H9 (cell line): Measurements from ENCODE around the gene DSN1. TPM values are rescaled to one million over a fixed set of nuclear protein-coding genes. Genes with fewer than 3 reads are reported as not detected.

Experiments
- DNase-seq: peaks from one replicate; pipeline ENCODE4 v3.0.0-alpha.2; 2017
- H2AFZ ChIP-seq: one replicate; pipeline ENCODE4 v1.6.1; 2013; ENCODE audit warnings: mild to moderate bottlenecking, low read length, control low read depth, moderate library complexity
- H2AK5ac ChIP-seq: 2 replicates; pipeline ENCODE4 v1.6.1; 2013; ENCODE audit warnings: low read length, control low read depth, mixed read lengths; ENCODE audit not compliant: insufficient read length
- H2BK120ac ChIP-seq: one replicate; pipeline ENCODE4 v1.6.1; 2013; ENCODE audit warnings: low read depth, mild to moderate bottlenecking, low read length, control low read depth, inconsistent platforms; ENCODE audit not compliant: poor library complexity, severe bottlenecking
- H2BK12ac ChIP-seq: 2 replicates; pipeline ENCODE4 v1.6.1; 2013; ENCODE audit warnings: low read length, control low read depth, mixed read lengths, low read depth; ENCODE audit not compliant: insufficient read length
- H2BK15ac ChIP-seq: 2 replicates; pipeline ENCODE4 v1.6.1; 2013; ENCODE audit warnings: low read depth, low read length, control low read depth
- H2BK20ac ChIP-seq: one replicate; pipeline ENCODE4 v1.6.1; 2013; ENCODE audit warnings: low read depth, mild to moderate bottlenecking, low read length, control low read depth, inconsistent platforms; ENCODE audit not compliant: poor library complexity, severe bottlenecking
- H2BK5ac ChIP-seq: 2 replicates; pipeline ENCODE4 v1.6.1; 2013; ENCODE audit warnings: low read length, control low read depth, mixed read lengths; ENCODE audit not compliant: insufficient read length
- H3K14ac ChIP-seq: 2 replicates; pipeline ENCODE4 v1.6.1; 2013; ENCODE audit warnings: low read length, control low read depth; ENCODE audit not compliant: insufficient read depth
- H3K18ac ChIP-seq: 2 replicates; pipeline ENCODE4 v1.6.1; 2013; ENCODE audit warnings: low read depth, mild to moderate bottlenecking, mixed read lengths, low read length, control low read depth; ENCODE audit not compliant: insufficient read length
- H3K23ac ChIP-seq: 2 replicates; pipeline ENCODE4 v1.6.1; 2013; ENCODE audit warnings: low read length, control low read depth, mixed read lengths, low read depth; ENCODE audit not compliant: insufficient read length
- H3K23me2 ChIP-seq: 2 replicates; pipeline ENCODE4 v1.6.1; 2013; ENCODE audit warnings: low read depth, mild to moderate bottlenecking, mixed read lengths, low read length, control low read depth; ENCODE audit not compliant: insufficient read length, poor library complexity, severe bottlenecking
- H3K27ac ChIP-seq: 2 replicates; pipeline ENCODE4 v1.5.1; 2013; ENCODE audit warnings: low read length, control low read depth, mixed read lengths, low read depth; ENCODE audit not compliant: insufficient read length
- H3K27me3 ChIP-seq: 2 replicates; pipeline ENCODE4 v1.6.1; 2013; ENCODE audit warnings: low read length, control low read depth, inconsistent platforms; ENCODE audit not compliant: insufficient read depth
- H3K4ac ChIP-seq: 2 replicates; pipeline ENCODE4 v1.6.1; 2013; ENCODE audit warnings: low read depth, mild to moderate bottlenecking, control low read depth, inconsistent platforms, low read length, moderate library complexity
- H3K4me1 ChIP-seq: 2 replicates; pipeline ENCODE4 v1.6.1; 2013; ENCODE audit warnings: low read length, control low read depth, inconsistent platforms; ENCODE audit not compliant: insufficient read depth
- H3K4me2 ChIP-seq: 2 replicates; pipeline ENCODE4 v1.6.1; 2013; ENCODE audit warnings: low read length, control low read depth, mixed read lengths; ENCODE audit not compliant: insufficient read length, insufficient read depth
- H3K56ac ChIP-seq: 2 replicates; pipeline ENCODE4 v1.6.1; 2013; ENCODE audit warnings: low read depth, mild to moderate bottlenecking, mixed read lengths, low read length, control low read depth; ENCODE audit not compliant: insufficient read length
- H3K79me1 ChIP-seq: 2 replicates; pipeline ENCODE4 v1.6.1; 2013; ENCODE audit warnings: low read depth, mild to moderate bottlenecking, moderate library complexity, low read length, control low read depth, inconsistent platforms; ENCODE audit not compliant: insufficient read depth, poor library complexity, severe bottlenecking
- H3K79me2 ChIP-seq: 2 replicates; pipeline ENCODE4 v1.6.1; 2013; ENCODE audit warnings: low read length, control low read depth, inconsistent platforms; ENCODE audit not compliant: insufficient read depth
- H3K9ac ChIP-seq: 2 replicates; pipeline ENCODE4 v1.6.1; 2013; ENCODE audit warnings: low read length, control low read depth, mixed read lengths; ENCODE audit not compliant: insufficient read length; ENCODE audit errors: extremely low read depth
- H3K9me3 ChIP-seq: one replicate; pipeline ENCODE4 v1.6.1; 2013; ENCODE audit warnings: low read depth, low read length, inconsistent platforms; ENCODE audit not compliant: control insufficient read depth
- H3T11ph ChIP-seq: one replicate; pipeline ENCODE4 v1.6.1; 2013; ENCODE audit warnings: mild to moderate bottlenecking, low read length, control low read depth, inconsistent platforms
- H4K20me1 ChIP-seq: one replicate; pipeline ENCODE4 v1.6.1; 2013; ENCODE audit not compliant: control insufficient read depth, insufficient read length, insufficient read depth
- H4K5ac ChIP-seq: 2 replicates; pipeline ENCODE4 v1.6.1; 2013; ENCODE audit warnings: low read depth, mild to moderate bottlenecking, mixed read lengths, low read length, control low read depth; ENCODE audit not compliant: insufficient read length
- H4K8ac ChIP-seq: replicated peaks from 2 replicates; pipeline ENCODE4 v1.6.1; 2013; ENCODE audit warnings: low read length, control low read depth, mixed read lengths, low read depth; ENCODE audit not compliant: insufficient read length
- H4K91ac ChIP-seq: 2 replicates; pipeline ENCODE4 v1.6.1; 2013; ENCODE audit warnings: low read depth, mild to moderate bottlenecking, moderate library complexity, mixed read lengths, low read length, control low read depth; ENCODE audit not compliant: insufficient read length
- H3K27ac Mint-ChIP-seq, 3 experiments: 2 replicates in 2 of 3; 3 replicates in 1 of 3; pipeline ENCODE4 v1.8.0; 2020 to 2021; ENCODE audit warnings: mixed read lengths in 3 of 3, mild to moderate bottlenecking in 1 of 3, moderate library complexity in 1 of 3
- H3K27me3 Mint-ChIP-seq: 2 replicates; pipeline ENCODE4 v1.8.0; 2021; ENCODE audit warnings: low read depth, mild to moderate bottlenecking, moderate library complexity, mixed read lengths
- H3K36me3 Mint-ChIP-seq, 3 experiments: 2 replicates in 2 of 3; 3 replicates in 1 of 3; pipeline ENCODE4 v1.8.0; 2020 to 2021; ENCODE audit warnings: low read depth in 3 of 3, mixed read lengths in 3 of 3; ENCODE audit not compliant: insufficient read depth in 1 of 3
- H3K4me1 Mint-ChIP-seq, 2 experiments: 2 replicates each; pipeline ENCODE4 v1.8.0; 2020; ENCODE audit warnings: mixed read lengths in 2 of 2
- H3K4me3 Mint-ChIP-seq, 2 experiments: 2 replicates in 1 of 2; 3 replicates in 1 of 2; pipeline ENCODE4 v1.8.0; 2020 to 2021; ENCODE audit warnings: mild to moderate bottlenecking in 2 of 2, mixed read lengths in 2 of 2, moderate library complexity in 1 of 2
- H3K9me3 Mint-ChIP-seq, 2 experiments: 2 replicates in 1 of 2; 3 replicates in 1 of 2; pipeline ENCODE4 v1.8.0; 2020; ENCODE audit warnings: mild to moderate bottlenecking in 2 of 2, mixed read lengths in 2 of 2, moderate library complexity in 1 of 2
- CTCF ChIP-seq: fragments of 200-600 bp; sonication (generic); conservative IDR thresholded peaks from 3 replicates; pipeline ENCODE4 v1.8.0; 2021; ENCODE audit warnings: antibody characterized with exemption, mild to moderate bottlenecking
- WGBS: extraction: QIAGEN DNeasy Blood & Tissue Kit; methylation state at CpG from one replicate; pipeline ENCODE4 v1.1.7; 2013; ENCODE audit warnings: missing lambda C conversion rate, low lambda C conversion rate, mixed read lengths; ENCODE audit not compliant: insufficient read length; ENCODE audit errors: extremely low coverage; 5-methylcytosine and 5-hydroxymethylcytosine counted together
- total RNA-seq: library from RNA; stranded (reverse); gene quantifications from 2 replicates; pipeline ENCODE4 v1.2.1, GENCODE V29; 2021

Gene DSN1
- total RNA-seq, 1 experiment from 2014 or later = 22.8 TPM

GRCh38 chr20:36768768-36769430 is 4.7 kb downstream of the DSN1 start:
- Histone ChIP-seq H2AFZ (no peak overlapping the region), H3K23me2 (peaks cover 8% of the 10 kb centered on the region), H4K20me1 (no peaks in the 10 kb centered on the region), H3T11ph (no peak overlapping the region), H2BK5ac (no peak overlapping the region), H3K79me1 (no peaks in the 10 kb centered on the region), H3K4me2 (no peak overlapping the region), H3K27ac (no peak overlapping the region), H2AK5ac (no peak overlapping the region), H4K8ac (no peak overlapping the region), H4K91ac (no peak overlapping the region), H2BK20ac (no peak overlapping the region), H3K23ac (no peak overlapping the region), H3K9ac (no peak overlapping the region), H2BK15ac (no peak overlapping the region), H3K56ac (no peak overlapping the region), H3K4ac (no peak overlapping the region), H2BK12ac (no peak overlapping the region), H3K79me2 (no peaks in the 10 kb centered on the region), H2BK120ac (no peak overlapping the region), H3K4me1 (no peaks in the 10 kb centered on the region; the same call in 1 of the 2 replicates), H3K14ac (no peak overlapping the region), H3K9me3 (no peaks in the 10 kb centered on the region), H3K27me3 (no peaks in the 10 kb centered on the region), H4K5ac (no peak overlapping the region), H3K18ac (no peak overlapping the region)
- no peak overlapping the region for H3K4me3 Mint-ChIP-seq
- WGBS = no CpG with 5 or more reads among the region's 5 CpGs
- H3K27me3 Mint-ChIP-seq = no peaks in the 10 kb centered on the region; the same call in 1 of the 2 replicates
- peaks cover 0 to 1% of the 10 kb centered on the region in 2 experiments; a peak in 2 of 5 replicates for H3K9me3 Mint-ChIP-seq
- H3K27ac Mint-ChIP-seq = no peak overlapping the region
- no peak for TF ChIP-seq CTCF
- peaks cover 8% of the 10 kb centered on the region in 2 experiments for H3K4me1 Mint-ChIP-seq
- H3K36me3 Mint-ChIP-seq = peaks cover 0 to 52% (median 44%) of the 10 kb centered on the region in 3 experiments; a peak in 6 of 7 replicates
- DNase-seq = no peak
